Transverse colon (tissue), 4 donors: ENCODE results near the gene UBASH3A.

ENCODE experiments used
- CTCF ChIP-seq, 5 experiments: fragments of 200-600 bp in 3 of 5; fragments of 450-650 bp in 2 of 5; sonication (generic) in 3 of 5; IDR thresholded peaks; 1 replicate in 2 of 5; 2 replicates in 3 of 5; pipeline ENCODE4 v1.5.1; 2016 to 2017; ENCODE audit warnings: antibody characterized with exemption in 5 of 5, inconsistent platforms in 3 of 5, mild to moderate bottlenecking in 2 of 5, moderate library complexity in 1 of 5
- EP300 ChIP-seq: sonication (generic); formaldehyde crosslinking; IDR thresholded peaks from one replicate; pipeline ENCODE4 v1.6.1; 2017; ENCODE audit warnings: antibody characterized with exemption, low read depth
- POLR2A ChIP-seq: fragments of 450-650 bp; IDR thresholded peaks from one replicate; pipeline ENCODE4 v1.6.1; 2016; ENCODE audit warnings: antibody characterized with exemption, mild to moderate bottlenecking, moderate library complexity
- POLR2AphosphoS5 ChIP-seq, 3 donors: sonication (generic); formaldehyde crosslinking; IDR thresholded peaks; one replicate each; pipeline ENCODE4 v1.6.1; 2016; ENCODE audit warnings: antibody characterized with exemption in 3 of 3

DNA sequence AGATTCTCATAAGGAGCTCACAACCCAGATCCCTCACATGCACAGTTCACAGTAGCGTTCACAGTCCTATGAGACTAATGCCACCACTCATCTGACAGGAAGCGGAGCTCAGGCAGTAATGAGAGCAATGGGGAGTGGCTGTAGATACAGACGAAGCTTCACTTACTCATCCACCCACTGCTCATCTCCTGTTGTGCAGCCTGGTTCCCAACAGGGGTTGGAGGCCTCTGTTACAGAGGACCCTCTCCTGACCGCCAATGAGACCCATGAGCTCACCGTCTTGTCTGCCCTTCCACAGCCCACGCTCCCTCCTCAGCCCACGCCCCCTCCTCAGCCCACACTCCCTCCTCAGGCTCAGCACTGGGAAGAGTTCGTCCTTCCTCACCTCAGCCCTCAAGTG is 52.8 kb downstream of the UBASH3A start:
- no peak for TF ChIP-seq EP300
- TF ChIP-seq CTCF (IDR thresholded peaks at IDR 0.05) = no peak
- no peak for TF ChIP-seq POLR2A
- TF ChIP-seq POLR2AphosphoS5 (IDR thresholded peaks at IDR 0.05) = peak in 1 of 3 donors; percentile 66
